PC-3 (cell line): ENCODE measurements around the gene ZCCHC4. TPM values are rescaled to one million over a fixed set of nuclear protein-coding genes. Genes with fewer than 3 reads are reported as not detected.

Experiments used
- ATAC-seq: fragments of 200-7000 bp; cut with Tn5 transposase; 2 replicates; pipeline ENCODE4 v1.9.1; 2020; ENCODE audit warnings: mild to moderate bottlenecking, moderate library complexity
- BruUV-seq: library from RNA; stranded (reverse); fragments of 400-500 nt; replicated peaks from 2 replicates; lab custom pipeline; 2021; lab: Mats Ljungman, UMichigan
- CTCF ChIA-PET: fragments of 300-600 bp; sonication (Branson Sonifier 250); formaldehyde crosslinking; loops from one replicate; lab custom pipeline; 2022; ENCODE audit warnings: antibody characterized with exemption; lab: Charles Lee
- POLR2A ChIA-PET: fragments of 300-600 bp; sonication (Branson Sonifier 250); formaldehyde crosslinking; loops from one replicate; lab custom pipeline; 2022; ENCODE audit warnings: antibody characterized with exemption; ENCODE audit not compliant: unreplicated experiment; lab: Charles Lee
- DNase-seq: peaks from one replicate; pipeline ENCODE4 v3.0.0-alpha.2; 2015
- H2AFZ ChIP-seq: fragments of 300-600 bp; sonication (generic); 2 replicates; pipeline ENCODE4 v1.6.0; 2016; ENCODE audit warnings: antibody characterized with exemption, low read length
- H3F3A ChIP-seq: fragments of 300-600 bp; sonication (generic); one replicate; pipeline ENCODE4 v1.6.0; 2017; ENCODE audit warnings: antibody characterized with exemption, low read length, control low read depth, mild to moderate bottlenecking; ENCODE audit not compliant: unreplicated experiment
- H3K27ac ChIP-seq: fragments of 300-600 bp; sonication (generic); 2 replicates; pipeline ENCODE4 v1.5.1; 2016; ENCODE audit warnings: mild to moderate bottlenecking, low read length
- H3K27me3 ChIP-seq: fragments of 300-600 bp; sonication (generic); 2 replicates; pipeline ENCODE4 v1.6.1; 2016; ENCODE audit warnings: low read length, mixed read lengths
- H3K36me3 ChIP-seq: fragments of 300-600 bp; sonication (generic); 2 replicates; pipeline ENCODE4 v1.6.1; 2016; ENCODE audit warnings: low read depth, mixed run types, low read length, mixed read lengths
- H3K4me1 ChIP-seq: fragments of 300-600 bp; sonication (generic); 2 replicates; pipeline ENCODE4 v1.5.1; 2016; ENCODE audit warnings: low read length; ENCODE audit not compliant: insufficient read depth
- H3K4me2 ChIP-seq: fragments of 300-600 bp; sonication (generic); 2 replicates; pipeline ENCODE4 v1.6.0; 2016; ENCODE audit warnings: low read length
- H3K4me3 ChIP-seq: fragments of 300-600 bp; sonication (generic); 2 replicates; pipeline ENCODE4 v1.5.1; 2016; ENCODE audit warnings: mild to moderate bottlenecking, low read length, mixed read lengths
- H3K79me2 ChIP-seq: fragments of 300-600 bp; sonication (generic); 2 replicates; pipeline ENCODE4 v1.6.1; 2017; ENCODE audit warnings: low read length, mixed read lengths
- H3K9ac ChIP-seq: fragments of 300-600 bp; sonication (generic); 2 replicates; pipeline ENCODE4 v1.6.0; 2016; ENCODE audit warnings: mild to moderate bottlenecking, low read length
- H3K9me2 ChIP-seq: fragments of 300-600 bp; sonication (generic); replicated peaks from 2 replicates; pipeline ENCODE4 v1.6.1; 2016; ENCODE audit warnings: mixed run types, low read length, mixed read lengths
- H3K9me3 ChIP-seq: fragments of 300-600 bp; sonication (generic); 2 replicates; pipeline ENCODE4 v1.6.1; 2016; ENCODE audit warnings: low read length, mixed read lengths
- H4K20me1 ChIP-seq: fragments of 300-600 bp; sonication (generic); 2 replicates; pipeline ENCODE4 v1.6.1; 2016; ENCODE audit warnings: low read length, mixed read lengths
- EZH2 ChIP-seq: fragments of 300-600 bp; sonication (generic); IDR thresholded peaks from one replicate; pipeline ENCODE4 v1.6.1; 2017; ENCODE audit warnings: antibody characterized with exemption, mild to moderate bottlenecking, low read length; ENCODE audit not compliant: unreplicated experiment
- EZH2phosphoT487 ChIP-seq: fragments of 300-600 bp; sonication (generic); IDR thresholded peaks from 2 replicates; pipeline ENCODE4 v1.6.1; 2018; ENCODE audit warnings: mild to moderate bottlenecking, antibody characterized with exemption, low read length, borderline replicate concordance
- intact Hi-C: fragments of 100-400 bp; cut with micrococcal nuclease; formaldehyde crosslinking; loops from 2 replicates; pipeline ENCODE4 v1.9.0; 2023
- total RNA-seq: library from RNA; depleted of rRNA; stranded (reverse); fragments of >200 nt; gene quantifications from 2 replicates; pipeline ENCODE4 v1.2.3, GENCODE V29; 2014; rRNA removed
- TF ChIP-seq, protein P1 (sequence below): fragments of 300-600 bp; sonication (generic); conservative IDR thresholded peaks from 2 replicates; pipeline ENCODE4 v1.5.1; 2017; ENCODE audit warnings: antibody characterized with exemption, low read depth, mild to moderate bottlenecking, low read length

Gene ZCCHC4
- total RNA-seq, 1 experiment from 2014 or later = 6.8 TPM

DNA sequence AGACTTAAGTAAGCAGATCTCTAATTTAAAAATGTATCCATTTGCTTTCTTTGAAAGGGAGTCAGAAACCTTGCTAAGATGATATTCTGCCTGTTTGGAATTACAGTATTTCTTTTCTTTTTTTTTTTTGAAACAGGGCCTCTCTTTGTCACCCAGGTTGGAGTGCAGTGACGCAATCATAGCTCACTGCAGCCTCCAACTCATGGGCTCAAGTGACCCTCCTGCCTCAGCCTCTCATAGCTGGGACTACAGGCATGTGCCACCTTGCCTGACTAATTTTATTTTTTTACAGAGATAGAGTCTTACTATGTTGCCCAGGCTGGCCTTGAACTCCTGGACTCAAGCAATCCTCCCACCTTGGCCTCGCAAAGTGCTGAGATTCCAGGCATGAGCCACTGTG, 104.4 kb downstream of the ZCCHC4 start:
- no peak overlapping the region for H3K4me3 ChIP-seq

More for the DNA sequence above, 104.4 kb downstream of the ZCCHC4 start:
- Histone ChIP-seq H3K4me1 (no peaks in the 10 kb centered on the region), H3K27me3 (no peaks in the 10 kb centered on the region), H4K20me1 (no peaks in the 10 kb centered on the region), H3K4me2 (no peak overlapping the region), H3K9me2 (no peaks in the 10 kb centered on the region), H3K27ac (no peak overlapping the region), H3K9ac (no peak overlapping the region), H2AFZ (no peak overlapping the region), H3F3A (no peaks in the 10 kb centered on the region), H3K9me3 (no peaks in the 10 kb centered on the region), H3K79me2 (no peaks in the 10 kb centered on the region), H3K36me3 (no peaks in the 10 kb centered on the region; the same call in none of the 2 replicates)
- no peak for ATAC-seq
- intact Hi-C loops = no loop called here
- BruUV-seq = no TSS peak
- ChIA-PET POLR2A (no interaction called here), CTCF (no interaction called here)
- TF ChIP-seq EZH2 = no peak
- TF ChIP-seq, protein P1, sequence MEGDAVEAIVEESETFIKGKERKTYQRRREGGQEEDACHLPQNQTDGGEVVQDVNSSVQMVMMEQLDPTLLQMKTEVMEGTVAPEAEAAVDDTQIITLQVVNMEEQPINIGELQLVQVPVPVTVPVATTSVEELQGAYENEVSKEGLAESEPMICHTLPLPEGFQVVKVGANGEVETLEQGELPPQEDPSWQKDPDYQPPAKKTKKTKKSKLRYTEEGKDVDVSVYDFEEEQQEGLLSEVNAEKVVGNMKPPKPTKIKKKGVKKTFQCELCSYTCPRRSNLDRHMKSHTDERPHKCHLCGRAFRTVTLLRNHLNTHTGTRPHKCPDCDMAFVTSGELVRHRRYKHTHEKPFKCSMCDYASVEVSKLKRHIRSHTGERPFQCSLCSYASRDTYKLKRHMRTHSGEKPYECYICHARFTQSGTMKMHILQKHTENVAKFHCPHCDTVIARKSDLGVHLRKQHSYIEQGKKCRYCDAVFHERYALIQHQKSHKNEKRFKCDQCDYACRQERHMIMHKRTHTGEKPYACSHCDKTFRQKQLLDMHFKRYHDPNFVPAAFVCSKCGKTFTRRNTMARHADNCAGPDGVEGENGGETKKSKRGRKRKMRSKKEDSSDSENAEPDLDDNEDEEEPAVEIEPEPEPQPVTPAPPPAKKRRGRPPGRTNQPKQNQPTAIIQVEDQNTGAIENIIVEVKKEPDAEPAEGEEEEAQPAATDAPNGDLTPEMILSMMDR = no peak
- no peak for TF ChIP-seq EZH2phosphoT487
- no peak for DNase-seq

Other genes starting within 250 kb of the ZCCHC4 start
- 3.1 and 5.2 TPM in 2 replicates for gene SEPSECS, start 152.3 kb upstream of the ZCCHC4 start, total RNA-seq
- 13.3 and 18.1 TPM in 2 replicates for gene PI4K2B, start 78.7 kb upstream of the ZCCHC4 start, total RNA-seq
- 11.3 and 14.5 TPM in 2 replicates for gene ANAPC4, start 64.5 kb downstream of the ZCCHC4 start, total RNA-seq